CD4-positive, alpha-beta T cell treated with Interleukin-4 for 1 hour (primary cell): Measurements from ENCODE around the gene GAL3ST1.
A peak's percentile ranks its signal among the peaks of the same experiment; 100 is the strongest.
"Not testable (repeated sequence)": the region's sequence is repeated elsewhere in the genome, so short reads cannot be mapped to it uniquely, and the experiment has no call there.

Source experiments
- DNase-seq, 2 donors: peaks; one replicate each; pipeline ENCODE4 v3.0.0-alpha.2; 2020 to 2022

The GAL3ST1 gene

DNA sequence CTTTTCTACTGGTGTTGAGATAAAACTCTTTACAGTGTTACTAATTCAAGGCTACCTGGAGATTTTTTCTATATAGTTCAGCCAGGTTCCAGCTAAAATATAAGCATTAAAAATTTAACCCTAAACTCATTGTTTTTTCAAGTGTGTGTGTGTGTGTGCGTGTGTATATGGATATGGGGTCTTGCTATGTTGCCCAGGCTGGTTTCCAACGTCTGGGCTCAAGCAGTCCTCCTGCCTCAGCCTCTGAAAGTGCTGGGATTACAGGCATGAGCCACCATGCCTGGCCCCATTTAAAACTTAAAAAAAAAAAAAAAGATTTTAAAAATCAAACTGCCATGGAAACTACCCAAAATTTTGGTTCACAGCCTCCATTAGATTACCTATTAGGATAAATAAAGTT lies 21.7 kb upstream of the GAL3ST1 start:
- DNase-seq = no peak

DNA sequence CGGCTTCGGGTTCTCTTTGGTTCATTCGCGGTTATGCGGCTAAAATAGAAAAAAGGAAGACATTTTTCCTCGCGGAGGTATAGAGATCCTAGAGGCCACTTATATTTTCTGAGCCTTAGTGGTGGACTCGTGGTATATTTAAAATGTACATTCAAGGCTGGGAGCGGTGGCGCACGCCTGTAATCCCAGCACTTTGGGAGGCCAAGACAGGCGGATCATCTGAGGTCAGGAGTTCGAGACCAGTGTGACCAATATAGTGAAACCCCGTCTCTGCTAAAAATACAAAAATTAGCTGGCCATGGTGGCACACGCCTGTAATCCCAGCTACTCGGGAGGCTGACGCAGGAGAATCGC lies 17.9 kb upstream of the GAL3ST1 start:
- DNase-seq = not testable (repeated sequence)

DNA sequence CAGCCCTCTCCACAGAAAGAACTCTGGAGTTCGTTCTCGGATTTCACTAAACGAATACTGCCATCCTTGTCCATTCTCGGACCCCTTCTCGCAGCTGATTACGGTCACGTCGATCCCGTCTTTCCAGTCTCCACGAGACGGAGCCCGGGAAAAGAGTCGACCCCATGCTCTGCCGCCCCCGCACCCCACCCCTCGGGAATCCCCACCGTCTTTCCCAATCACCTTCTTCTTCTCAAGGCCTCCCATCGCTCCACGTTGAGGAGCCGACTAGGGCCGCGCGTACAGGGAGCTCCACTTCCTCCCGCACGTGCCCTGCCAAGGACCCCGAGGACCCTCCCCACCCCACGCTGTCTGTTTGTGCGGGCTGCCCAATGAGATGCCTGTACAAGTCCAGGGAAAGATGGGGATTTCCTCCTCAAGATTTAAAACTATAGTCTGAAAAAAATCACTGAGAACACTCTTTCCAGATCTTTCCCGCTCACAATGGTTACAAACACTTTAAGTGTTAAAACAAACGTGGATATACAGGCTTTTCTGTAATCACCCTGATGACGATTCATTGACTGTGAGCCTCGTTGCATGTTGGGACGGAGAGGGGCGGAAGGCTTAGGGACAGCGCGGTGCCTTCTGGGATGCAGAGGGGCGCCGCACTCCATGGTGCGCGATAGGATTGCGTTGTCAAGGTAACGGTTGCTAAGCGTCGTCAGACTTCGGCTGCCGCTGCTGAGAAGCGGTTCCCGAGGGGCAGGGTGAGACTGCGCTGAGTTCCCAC lies 17.3 kb upstream of the GAL3ST1 start, which contains the start of gene PES1:
PES1 (minus strand) TSS at position 323 of the 772 bp plus-strand sequence; CDS start at position 246, 77 bp downstream.
- peak; percentile 98 for DNase-seq

DNA sequence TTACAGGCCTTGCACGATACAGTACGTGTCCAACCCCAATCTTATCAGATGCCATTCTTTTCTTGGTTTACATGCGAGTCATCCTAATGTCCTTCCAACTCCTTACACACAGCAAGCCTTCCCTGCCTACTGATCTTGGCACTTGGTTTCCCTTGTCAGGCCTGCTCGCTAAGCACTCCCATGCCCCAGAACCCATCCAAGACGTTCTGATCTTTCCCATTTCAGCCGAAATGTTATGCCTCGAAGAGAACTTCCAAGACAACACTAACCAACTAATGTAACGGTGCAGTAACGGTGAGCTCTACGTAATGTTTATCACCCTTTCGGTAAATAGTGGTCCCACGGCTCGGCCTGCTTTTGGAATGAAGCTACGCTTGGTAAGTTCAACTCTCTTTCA lies 16.7 kb upstream of the GAL3ST1 start:
- no peak for DNase-seq

DNA sequence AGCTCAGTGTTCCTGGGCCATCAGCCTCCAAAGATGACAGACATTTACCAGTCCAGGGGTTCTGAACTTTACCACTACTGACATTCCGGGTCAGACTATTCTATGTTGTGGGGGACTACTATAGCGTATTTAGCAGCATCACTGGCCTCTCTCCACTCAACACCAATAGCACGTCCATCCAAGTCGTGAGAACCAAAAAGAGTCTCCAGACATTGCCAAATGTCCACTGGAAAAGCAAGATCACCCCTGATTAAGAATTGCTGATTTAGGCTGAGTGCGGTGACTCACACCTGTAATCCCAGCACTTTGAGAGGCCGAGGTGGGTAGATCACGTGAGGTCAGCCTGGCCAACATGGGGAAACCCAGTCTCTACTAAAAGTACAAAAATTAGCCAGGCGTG lies 11.9 kb upstream of the GAL3ST1 start:
- DNase-seq = no peak

DNA sequence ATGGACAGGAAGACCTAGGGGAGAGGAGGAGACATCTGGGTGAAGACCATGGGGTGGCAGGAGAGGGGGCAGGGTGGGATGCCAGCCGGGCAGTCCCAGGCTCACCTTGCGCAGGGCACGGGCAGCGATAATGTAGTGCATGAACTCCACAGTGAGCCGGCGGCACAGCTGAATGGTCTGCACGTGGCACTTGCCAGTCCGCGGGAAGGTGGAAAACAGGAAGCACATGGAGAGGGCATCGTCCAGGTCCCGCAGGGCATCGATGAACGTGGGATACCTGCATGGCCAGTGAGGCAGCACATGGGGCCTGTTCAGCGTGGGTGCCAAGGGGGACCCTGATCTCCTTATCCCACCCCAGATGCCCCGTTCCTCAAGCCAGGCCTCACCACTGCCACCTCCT lies 10.0 kb upstream of the GAL3ST1 start:
- DNase-seq = no peak

DNA sequence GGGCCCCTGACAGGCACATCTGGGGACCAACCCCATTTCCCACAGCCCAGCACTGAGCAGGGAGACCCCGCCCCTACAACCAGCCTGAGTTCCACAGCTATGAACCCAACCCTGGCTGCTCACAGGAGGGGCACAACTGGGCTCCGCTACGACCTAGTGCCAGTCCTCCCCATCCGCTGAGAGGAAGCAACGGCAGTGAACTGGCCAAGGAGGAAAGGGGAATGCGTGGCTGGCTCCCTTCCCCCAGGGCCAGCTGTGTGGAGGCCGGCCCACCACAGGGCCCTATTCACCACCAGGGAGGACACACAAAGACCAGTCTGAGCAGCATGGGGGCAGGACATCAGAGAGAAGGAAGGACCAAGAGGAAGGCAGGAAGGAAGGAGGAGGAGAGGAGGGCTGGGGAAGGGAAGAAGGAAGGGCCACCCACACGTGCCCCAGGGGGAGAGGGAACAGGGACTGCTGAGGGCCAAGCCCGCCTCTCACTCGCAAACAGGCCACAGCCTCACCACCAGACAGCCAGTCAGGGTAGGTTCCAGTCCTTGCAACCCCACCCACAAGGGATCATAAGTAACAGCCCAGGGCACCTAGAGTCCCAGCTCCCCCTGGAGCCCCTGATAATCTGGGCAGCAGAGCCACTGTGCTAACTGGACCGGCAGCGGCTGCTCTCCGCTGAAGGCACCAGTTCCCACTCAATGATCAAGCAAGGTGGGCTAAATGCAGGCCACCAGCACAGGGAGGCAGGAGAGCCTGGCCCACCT lies 8.5 kb upstream of the GAL3ST1 start:
- DNase-seq = no peak

DNA sequence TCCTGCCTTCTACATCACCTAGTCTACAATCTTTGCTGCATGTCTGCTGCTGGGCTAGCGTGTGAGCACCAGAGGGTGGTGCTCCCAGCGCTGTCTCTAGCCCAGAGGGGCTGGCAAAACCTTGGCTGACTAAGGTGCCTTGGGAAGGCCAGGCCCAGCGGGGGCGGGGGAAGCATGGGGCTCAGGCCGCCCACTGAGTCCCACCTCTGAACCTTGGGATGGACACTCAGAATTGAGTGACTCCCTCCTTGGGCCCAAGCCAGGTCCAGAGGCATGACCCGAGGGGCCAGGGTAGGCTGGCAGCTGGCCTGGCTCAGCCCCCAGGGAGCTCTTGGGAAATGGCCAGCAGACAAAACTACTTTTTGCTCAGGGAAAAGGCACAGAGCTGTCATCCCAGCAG lies 7.6 kb upstream of the GAL3ST1 start:
- DNase-seq = no peak

DNA sequence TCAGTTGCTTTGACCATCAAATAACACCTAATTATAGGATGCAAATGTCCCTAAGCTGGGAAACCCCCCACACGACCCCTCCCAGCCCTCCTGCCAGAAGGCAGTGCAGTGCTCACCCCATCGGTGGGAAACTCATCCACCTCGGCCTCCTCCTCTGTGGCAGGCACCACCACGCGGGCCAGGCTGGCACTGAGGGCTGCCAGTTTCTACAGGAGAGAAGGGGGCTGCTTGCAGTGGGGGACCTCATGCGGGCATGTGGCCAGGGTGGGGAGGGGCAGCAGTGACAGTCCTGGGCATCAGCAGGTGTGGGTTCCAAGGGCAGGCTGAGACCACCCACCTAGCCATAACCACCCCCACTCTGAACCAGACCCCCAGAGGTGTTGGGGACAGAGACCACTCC lies 6.4 kb upstream of the GAL3ST1 start:
- no peak for DNase-seq

DNA sequence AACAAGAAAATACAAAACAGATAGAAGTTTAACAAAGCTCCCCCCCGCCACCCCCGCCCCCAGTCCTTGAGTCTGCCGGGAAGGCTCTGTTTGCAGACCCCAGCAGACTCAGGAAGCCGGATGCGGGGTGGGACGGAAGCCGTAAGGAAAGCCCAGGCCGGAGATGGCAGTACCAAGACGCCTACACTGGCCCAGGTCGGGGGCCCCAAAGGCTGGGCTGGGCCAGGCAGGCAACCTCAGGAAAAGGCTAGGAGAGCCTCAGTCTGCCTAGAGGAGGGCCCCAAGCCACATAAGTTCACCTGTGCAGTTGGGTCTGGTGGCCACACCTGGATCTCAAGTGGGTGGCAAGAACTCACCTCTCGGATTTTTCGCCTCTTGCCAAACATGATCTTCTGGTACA lies 4.0 kb upstream of the GAL3ST1 start:
- DNase-seq = no peak

DNA sequence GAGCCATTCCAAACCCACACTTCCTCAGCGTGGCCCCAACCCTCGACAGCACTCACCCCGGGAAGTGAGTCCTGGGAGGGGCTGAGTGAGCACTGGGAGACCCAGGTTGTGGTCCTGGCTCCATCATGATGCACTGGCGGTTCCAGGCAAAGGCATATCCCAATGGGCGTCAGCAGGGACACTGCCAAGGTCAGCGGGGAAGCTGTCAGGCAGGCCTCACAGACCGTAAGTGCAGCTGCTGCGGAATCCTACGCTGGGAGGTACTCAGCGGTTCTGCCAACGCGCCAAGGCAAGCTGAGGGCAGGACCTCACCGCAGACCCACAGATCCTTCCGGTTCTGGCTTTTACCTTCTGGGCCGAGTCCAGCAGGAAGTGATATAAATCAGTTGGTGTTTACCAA lies 1.4 kb upstream of the GAL3ST1 start:
- DNase-seq = no peak

DNA sequence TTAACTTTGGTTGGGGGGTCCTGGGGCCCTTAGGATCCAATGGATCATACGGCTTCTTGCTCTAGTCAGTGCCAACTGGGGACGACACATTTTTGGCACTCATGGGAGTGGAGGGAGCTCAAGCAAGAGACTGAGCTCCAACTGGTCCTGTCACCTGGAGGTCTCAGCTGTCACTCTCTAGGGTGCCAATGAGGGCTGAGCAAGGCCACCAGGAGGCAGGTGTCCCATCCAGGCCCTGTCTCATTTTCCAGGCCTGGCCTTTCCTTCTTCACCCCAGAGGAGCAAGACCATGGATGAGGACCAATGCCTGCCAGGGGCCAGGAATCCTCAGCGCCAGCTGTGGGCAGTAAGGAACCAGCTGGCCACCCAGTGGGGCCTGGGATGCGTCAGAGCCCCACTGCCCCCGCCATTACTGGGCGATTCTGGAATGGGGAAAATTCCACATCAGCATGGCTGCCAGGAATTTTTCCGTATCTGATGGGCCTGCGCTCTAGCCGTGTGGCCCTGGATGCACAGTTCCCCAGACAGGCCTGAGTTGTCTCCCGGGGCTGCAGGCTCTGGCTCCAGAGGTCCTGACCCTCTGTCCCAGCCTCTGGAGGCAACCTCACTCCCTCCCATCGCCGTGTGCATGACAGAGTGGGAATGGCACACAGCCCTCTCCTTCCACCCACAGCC lies 669 bp upstream of the GAL3ST1 start:
- DNase-seq = no peak

DNA sequence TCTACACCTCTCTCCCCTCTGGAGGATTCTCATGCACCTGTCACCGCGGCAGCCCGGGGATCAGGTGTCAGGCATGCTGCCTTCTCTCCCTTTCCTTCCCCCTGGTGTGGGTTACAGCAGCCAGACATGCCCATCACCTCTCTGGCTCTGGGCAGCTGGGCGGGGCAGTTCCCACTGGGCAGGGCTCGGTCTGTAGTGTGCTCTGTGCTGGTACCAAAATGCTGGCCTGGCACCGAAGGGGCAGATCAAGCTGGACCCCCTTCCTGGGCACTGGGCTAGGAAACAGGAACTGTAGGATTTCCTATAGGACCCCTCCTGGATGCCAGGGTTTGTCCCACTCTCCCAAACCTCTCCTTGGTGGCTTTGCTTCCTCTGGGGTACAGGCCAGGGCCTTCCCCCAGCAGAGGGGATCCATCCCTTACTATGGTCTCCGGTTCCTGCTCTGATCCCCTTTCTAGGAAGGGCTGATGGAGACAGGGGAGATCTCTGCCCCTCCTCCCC lies 821 bp downstream of the GAL3ST1 start:
- no peak for DNase-seq

DNA sequence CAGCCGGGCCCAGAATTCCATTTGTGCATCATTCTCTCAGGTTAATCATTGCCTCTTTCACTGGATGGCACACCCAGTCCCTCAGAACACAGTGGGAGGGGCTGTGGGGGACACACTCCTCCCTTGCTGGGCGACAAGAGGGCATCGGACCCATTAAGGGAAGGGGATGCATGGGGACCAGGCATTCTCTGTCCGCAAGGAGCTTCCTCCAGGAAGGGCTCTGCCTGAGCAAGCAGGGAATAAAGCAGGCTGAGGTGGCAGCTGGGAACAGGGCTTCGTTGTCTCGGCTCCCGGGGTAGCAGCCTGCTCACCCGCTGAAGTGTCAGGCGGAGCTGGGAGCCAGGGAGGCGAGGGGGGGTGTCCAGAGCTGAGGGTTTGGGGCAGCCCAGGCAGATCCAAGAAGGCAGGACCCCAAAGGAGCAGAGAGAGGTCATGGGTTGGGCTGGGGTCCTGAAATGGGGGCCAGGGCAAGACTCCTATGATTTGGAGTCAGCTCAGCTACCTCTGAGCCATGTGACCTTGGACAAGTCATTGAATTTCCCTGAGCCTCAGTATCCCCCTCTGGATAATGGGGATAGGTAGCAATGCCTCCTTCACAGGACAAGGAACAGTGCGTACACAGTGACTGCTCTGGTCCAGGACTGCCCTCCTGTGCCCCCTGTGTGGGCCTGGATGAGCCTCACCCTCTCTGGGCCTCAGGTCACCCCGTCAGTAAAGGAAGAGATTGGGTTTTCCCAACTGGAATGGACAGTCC lies 1.4 kb downstream of the GAL3ST1 start:
- DNase-seq = no peak

DNA sequence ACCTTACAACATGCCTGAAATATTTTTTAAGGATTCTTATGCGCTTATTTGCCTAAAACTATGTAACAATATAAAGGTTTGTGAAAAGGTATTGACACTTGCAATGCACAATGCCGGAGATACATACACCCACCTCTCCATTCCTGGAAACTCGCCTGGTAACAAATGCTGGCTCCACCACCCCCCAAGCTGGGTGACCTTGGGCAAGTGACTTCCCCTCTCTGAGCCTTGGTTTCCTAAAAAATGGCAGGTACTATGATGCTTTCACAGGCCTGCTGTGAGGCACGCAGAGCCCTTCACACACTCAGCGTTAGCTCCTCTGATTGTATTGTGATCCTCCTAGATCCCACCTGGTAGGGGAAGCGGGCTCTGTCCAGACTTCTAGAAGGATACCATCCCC lies 2.3 kb downstream of the GAL3ST1 start:
- no peak for DNase-seq

DNA sequence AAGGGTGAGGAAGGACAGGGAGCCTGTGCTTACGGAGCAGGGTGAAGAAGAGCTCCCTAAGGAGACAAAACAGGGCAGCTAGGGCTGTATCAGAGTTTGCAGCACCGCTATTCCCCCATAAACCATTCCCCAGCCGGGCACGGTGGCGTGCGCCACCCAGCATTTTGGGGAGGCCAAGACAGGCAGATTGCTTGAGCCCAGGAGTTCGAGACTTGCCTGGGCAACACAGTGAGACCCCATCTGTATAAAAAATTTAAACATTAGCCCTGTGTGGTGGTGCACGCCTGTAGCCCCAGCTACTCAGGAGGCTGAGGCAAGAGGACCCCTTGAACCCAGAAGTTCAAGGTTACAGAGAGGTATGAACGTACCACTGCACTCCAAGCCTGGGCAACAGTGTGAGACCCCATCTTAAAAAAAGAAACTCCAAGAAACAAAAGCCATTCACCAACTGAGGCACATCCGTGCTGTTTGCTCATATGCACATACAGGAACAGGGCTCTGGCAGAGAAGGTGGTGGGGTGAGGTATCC lies 4.7 kb downstream of the GAL3ST1 start:
- DNase-seq = no peak

DNA sequence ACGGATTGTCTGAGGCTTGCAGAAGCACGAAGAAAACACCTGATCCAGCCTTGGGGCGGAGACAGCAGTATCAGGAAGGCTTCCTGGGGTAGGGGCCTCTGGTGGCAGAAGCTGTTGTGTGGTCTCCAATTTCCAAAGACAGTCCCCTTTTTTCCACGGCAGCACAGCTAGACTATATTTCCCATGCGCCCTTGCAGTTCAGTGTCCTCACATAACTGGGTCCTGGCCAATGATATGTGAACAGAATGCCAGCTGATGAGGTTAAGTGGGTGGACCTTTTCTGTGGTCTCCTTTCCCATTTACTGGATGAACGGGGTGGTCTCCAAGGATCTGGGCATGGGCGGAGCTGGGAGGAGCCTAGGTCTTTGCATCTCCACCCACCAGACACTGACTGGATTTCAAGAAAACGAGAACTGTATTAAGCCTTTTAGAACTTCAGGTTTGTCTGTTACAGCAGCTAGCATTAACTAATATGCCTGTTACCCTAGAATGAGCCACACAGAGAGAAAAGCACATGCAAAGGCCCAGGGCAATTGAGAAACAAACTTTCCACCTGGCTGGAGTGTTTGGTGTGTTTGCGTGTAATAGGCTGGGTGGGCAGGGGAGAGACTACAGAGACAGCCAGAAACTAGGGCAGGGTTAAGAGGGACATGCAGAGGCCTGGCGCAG lies 6.2 kb downstream of the GAL3ST1 start:
- DNase-seq = no peak

DNA sequence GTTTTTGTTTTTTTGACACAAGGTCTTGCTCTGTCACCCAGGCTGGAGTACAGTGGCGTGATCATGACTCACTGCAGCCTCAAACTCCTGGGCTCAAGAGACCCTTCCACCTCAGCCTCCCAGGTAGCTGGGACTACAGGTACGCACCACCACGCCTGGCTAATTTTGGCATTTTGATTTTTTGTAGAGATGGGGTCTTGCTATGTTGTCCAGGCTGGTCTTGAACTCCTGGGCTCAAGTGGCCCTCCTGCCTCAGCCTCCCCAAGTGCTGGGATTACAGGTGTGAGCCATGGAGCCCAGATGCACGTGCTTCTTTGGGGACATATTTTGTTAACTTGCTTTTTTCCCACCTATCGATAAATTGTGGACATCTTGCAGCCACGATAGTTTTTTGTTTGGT lies 7.2 kb downstream of the GAL3ST1 start:
- DNase-seq = not testable (repeated sequence)

DNA sequence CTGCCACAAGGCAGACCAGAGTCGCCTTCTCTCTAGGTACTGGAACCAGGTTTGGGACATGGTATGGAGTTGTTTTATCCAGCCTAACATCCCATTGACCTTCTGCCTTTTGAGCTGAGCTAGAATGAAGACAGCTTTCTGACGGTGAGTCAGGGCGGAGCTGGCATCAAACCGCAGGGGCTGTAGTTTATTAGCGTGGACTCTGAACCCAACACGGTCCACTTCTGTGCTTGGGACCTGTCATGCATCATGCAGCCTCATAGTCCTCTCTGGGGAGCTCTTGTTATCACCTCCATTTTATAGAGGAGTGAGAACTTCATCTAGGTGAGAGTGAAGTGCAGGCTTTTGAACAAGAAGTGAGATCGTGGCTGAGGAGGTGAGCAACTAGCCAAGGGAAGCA lies 8.3 kb downstream of the GAL3ST1 start:
- no peak for DNase-seq

DNA sequence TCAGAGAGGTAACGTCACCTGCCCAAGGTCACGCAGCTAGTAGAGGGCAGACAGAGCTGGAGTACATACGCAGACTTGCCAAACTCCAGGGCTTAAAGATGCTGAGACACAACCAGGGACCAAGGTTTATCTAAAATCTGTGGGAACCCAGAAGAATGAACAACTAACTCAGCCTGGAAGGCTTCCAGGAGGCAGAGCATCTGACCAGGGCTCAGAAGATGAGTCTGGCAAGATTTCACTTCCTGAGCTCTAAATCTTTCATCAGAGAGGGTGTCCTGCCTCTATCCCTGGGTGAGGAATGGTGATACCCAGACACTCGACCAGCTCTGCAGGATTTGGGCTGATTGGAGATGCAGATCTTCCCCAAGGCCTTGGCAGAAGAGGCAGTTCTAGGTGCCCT lies 9.1 kb downstream of the GAL3ST1 start:
- no peak for DNase-seq

DNA sequence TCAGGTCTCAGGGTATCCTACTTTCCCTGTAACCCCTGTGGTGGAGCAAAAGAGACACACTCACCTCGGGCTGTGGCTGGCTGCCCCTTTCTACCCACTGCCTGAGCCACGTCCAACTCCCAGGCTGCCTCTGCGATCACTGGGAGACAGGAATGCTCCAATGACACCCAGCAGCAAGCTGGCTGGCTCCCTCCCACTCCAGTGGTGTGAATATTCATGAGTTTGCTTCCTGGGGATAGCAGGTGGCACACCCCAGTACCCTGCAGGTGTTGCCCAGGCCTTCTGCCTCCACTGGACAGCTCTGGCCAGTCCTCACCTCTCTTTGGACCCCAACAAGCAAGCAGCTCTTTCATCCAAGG lies 9.7 kb downstream of the GAL3ST1 start:
- no peak for DNase-seq

DNA sequence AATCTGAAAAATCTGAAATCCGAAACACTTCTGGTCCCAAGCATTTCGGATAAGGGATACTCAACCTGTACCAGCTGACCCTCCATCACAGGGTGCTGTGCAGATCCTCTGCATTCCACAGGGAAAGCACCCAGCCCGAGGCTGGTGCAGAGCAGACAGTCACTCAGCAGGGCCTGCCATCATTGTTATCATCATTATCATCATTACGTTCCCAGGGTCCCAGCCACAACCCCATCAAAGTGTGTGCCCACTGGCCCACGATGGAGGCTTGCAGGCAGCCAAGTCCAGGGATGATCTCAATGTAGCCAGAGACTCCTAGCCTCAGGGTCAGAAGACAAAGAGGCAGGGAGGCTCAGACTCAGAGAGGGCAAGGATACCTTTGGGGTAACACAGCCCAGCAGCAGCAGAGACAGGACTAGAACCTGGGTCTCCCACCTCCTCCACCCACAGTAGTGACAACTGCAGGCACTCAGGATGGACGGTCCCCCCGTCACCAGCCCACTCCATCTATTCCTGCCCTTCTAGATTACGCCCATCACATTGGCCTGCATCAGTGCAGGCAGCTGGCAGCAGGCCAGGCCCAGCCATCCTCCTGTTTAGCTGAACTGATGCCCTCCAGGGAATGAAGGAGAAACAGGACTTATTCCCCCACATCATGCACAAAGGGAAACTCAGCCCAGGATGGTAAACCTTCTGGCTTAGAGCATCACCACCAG lies 10.3 kb downstream of the GAL3ST1 start:
- no peak for DNase-seq
